CD14-positive monocyte (primary cell): ENCODE results near the gene ENPEP. TPM values are rescaled to one million over a fixed set of nuclear protein-coding genes. Genes with fewer than 3 reads are reported as not detected.

ENCODE experiments used
- DNase-seq, 3 donors: peaks; one replicate each; pipeline ENCODE4 v3.0.0-alpha.2; 2011 to 2022
- H2AFZ ChIP-seq: 2 replicates; pipeline ENCODE4 v1.6.0; 2012; ENCODE audit warnings: mild to moderate bottlenecking, low read depth, low read length, inconsistent platforms; ENCODE audit not compliant: insufficient read depth, poor library complexity, severe bottlenecking
- H3K27ac ChIP-seq, 2 donors: 1 replicate in 1 of 2; 2 replicates in 1 of 2; pipeline ENCODE4 v1.5.1; 2012 to 2013; ENCODE audit warnings: low read length in 2 of 2, control low read depth in 1 of 2, inconsistent platforms in 1 of 2, low read depth in 1 of 2, mild to moderate bottlenecking in 1 of 2
- H3K27me3 ChIP-seq, 2 donors: one replicate each; pipeline versions ENCODE4 v1.6.0 to v1.6.1; 2011 to 2013; ENCODE audit warnings: low read length in 2 of 2; ENCODE audit not compliant: control insufficient read depth in 2 of 2, insufficient read depth in 2 of 2
- H3K36me3 ChIP-seq, 2 donors: replicated peaks in 1 of 2; 1 replicate in 1 of 2; 2 replicates in 1 of 2; pipeline versions ENCODE4 v1.5.1 to v1.6.1; 2012 to 2013; ENCODE audit warnings: low read length in 2 of 2, control low read depth in 1 of 2, inconsistent platforms in 1 of 2, mild to moderate bottlenecking in 1 of 2; ENCODE audit not compliant: insufficient read depth in 2 of 2, control insufficient read depth in 1 of 2
- H3K4me1 ChIP-seq, 2 donors: 1 replicate in 1 of 2; 2 replicates in 1 of 2; pipeline versions ENCODE4 v1.5.1 to v1.6.1; 2012 to 2013; ENCODE audit warnings: low read length in 2 of 2, control low read depth in 1 of 2, inconsistent platforms in 1 of 2, mild to moderate bottlenecking in 1 of 2, moderate library complexity in 1 of 2; ENCODE audit not compliant: insufficient read depth in 2 of 2, control insufficient read depth in 1 of 2
- H3K4me2 ChIP-seq: replicated peaks from 2 replicates; pipeline ENCODE3; 2012; ENCODE audit warnings: low read length, moderate library complexity, mild to moderate bottlenecking; ENCODE audit not compliant: poor library complexity, severe bottlenecking; ENCODE audit errors: extremely low read depth
- H3K4me3 ChIP-seq, 3 experiments: fragments of 200-600 bp in 1 of 3; sonication (generic) in 1 of 3; replicated peaks in 1 of 3; 1 replicate in 2 of 3; 2 replicates in 1 of 3; pipeline ENCODE4 v1.5.1; 2011 to 2013; ENCODE audit warnings: low read length in 3 of 3, mild to moderate bottlenecking in 3 of 3, control low read depth in 2 of 3, low read depth in 2 of 3, inconsistent platforms in 1 of 3, moderate library complexity in 1 of 3
- H3K79me2 ChIP-seq: 2 replicates; pipeline ENCODE4 v1.6.0; 2012; ENCODE audit warnings: mild to moderate bottlenecking, control low read depth, inconsistent platforms, low read length, moderate library complexity; ENCODE audit not compliant: insufficient read depth
- H3K9ac ChIP-seq: 2 replicates; pipeline ENCODE4 v1.6.0; 2017; ENCODE audit warnings: low read length, mild to moderate bottlenecking; ENCODE audit not compliant: insufficient read depth, poor library complexity, severe bottlenecking
- H3K9me3 ChIP-seq, 2 donors: replicated peaks in 1 of 2; 1 replicate in 1 of 2; 2 replicates in 1 of 2; pipeline versions ENCODE4 v1.5.1 to v1.6.1; 2012 to 2013; ENCODE audit warnings: low read length in 2 of 2, control low read depth in 1 of 2; ENCODE audit not compliant: control insufficient read depth in 1 of 2, insufficient read depth in 1 of 2
- H4K20me1 ChIP-seq: 2 replicates; pipeline ENCODE4 v1.6.0; 2012; ENCODE audit warnings: mild to moderate bottlenecking, low read length, control low read depth, moderate library complexity; ENCODE audit not compliant: insufficient read depth
- H3K27ac Mint-ChIP-seq, 7 donors: one replicate each; pipeline ENCODE4 v1.8.0; 2020; ENCODE audit warnings: mild to moderate bottlenecking in 7 of 7, mixed read lengths in 7 of 7, moderate library complexity in 6 of 7, inconsistent platforms in 2 of 7
- H3K27me3 Mint-ChIP-seq, 3 donors: one replicate each; pipeline ENCODE4 v1.8.0; 2021 to 2022; ENCODE audit warnings: low read depth in 3 of 3, mild to moderate bottlenecking in 3 of 3, mixed read lengths in 3 of 3, moderate library complexity in 3 of 3, inconsistent platforms in 1 of 3
- H3K36me3 Mint-ChIP-seq, 2 donors: one replicate each; pipeline ENCODE4 v1.8.0; 2020; ENCODE audit warnings: mixed read lengths in 2 of 2, inconsistent platforms in 1 of 2, mild to moderate bottlenecking in 1 of 2
- H3K4me1 Mint-ChIP-seq: one replicate; pipeline ENCODE4 v1.8.0; 2020; ENCODE audit warnings: mild to moderate bottlenecking, mixed read lengths
- H3K4me3 Mint-ChIP-seq, 2 donors: one replicate each; pipeline ENCODE4 v1.8.0; 2020; ENCODE audit warnings: mild to moderate bottlenecking in 2 of 2, mixed read lengths in 2 of 2, moderate library complexity in 1 of 2
- H3K9me3 Mint-ChIP-seq, 7 donors: one replicate each; pipeline ENCODE4 v1.8.0; 2020 to 2022; ENCODE audit warnings: mixed read lengths in 7 of 7, mild to moderate bottlenecking in 6 of 7, moderate library complexity in 6 of 7, inconsistent platforms in 2 of 7
- CTCF ChIP-seq: fragments of 200-600 bp; IDR thresholded peaks from one replicate; pipeline ENCODE4 v1.8.0; 2022; ENCODE audit warnings: antibody characterized with exemption, mild to moderate bottlenecking
- WGBS: methylation state at CpG from one replicate; pipeline ENCODE4 v1.1.5; 2013; ENCODE audit warnings: missing lambda C conversion rate; ENCODE audit not compliant: insufficient coverage; 5-methylcytosine and 5-hydroxymethylcytosine counted together
- intact Hi-C, 2 donors: fragments of 100-400 bp; cut with micrococcal nuclease; formaldehyde crosslinking; loops; one replicate each; pipeline versions ENCODE4 v1.15.0 to v1.15.1; 2023
- polyA plus RNA-seq, 3 donors: library from polyadenylated mRNA; depleted of rRNA in 1 of 3; unstranded in 2 of 3; stranded (reverse) in 1 of 3; fragments of 300-500 nt in 2 of 3; fragments of >200 nt in 1 of 3; fragmentation: Illumina TruSeq in 2 of 3; gene quantifications; 1 replicate in 2 of 3; 2 replicates in 1 of 3; pipeline ENCODE4 v1.2.3, GENCODE V29; 2012 to 2021

Gene ENPEP
- polyA plus RNA-seq, 3 donors = not detected

DNA sequence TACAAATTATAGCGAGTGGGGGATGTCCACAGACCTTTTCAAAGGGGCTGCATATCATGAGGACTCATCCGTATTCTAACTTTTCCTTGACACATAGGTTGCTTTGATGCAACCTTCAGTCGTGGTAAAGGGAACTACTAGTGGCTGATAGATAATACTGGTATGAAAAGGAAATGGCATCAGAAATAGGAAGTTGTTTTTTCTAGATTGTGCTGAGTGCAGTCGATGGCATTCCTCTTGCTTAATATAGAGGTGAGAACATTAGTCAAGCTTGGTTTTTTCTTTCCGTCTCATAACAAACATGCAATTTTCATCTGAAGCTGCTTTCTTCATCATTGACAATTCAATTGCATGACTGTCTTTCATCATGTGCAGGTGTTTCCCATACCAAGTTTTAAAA is 16.6 kb downstream of the ENPEP start:
- intact Hi-C loops = no loop called here
- Histone ChIP-seq H3K36me3 (no peaks in the 10 kb centered on the region), H3K4me1 (peaks cover 19 to 31% of the 10 kb centered on the region in 2 donors), H3K27ac (peak overlapping the region in 1 of 2 donors; percentile 46), H3K79me2 (no peaks in the 10 kb centered on the region), H3K4me2 (peak overlapping the region; percentile 30), H3K4me3 (no peak overlapping the region), H3K9me3 (no peaks in the 10 kb centered on the region), H4K20me1 (no peaks in the 10 kb centered on the region), H3K27me3 (no peaks in the 10 kb centered on the region), H3K9ac (no peak overlapping the region), H2AFZ (no peak overlapping the region)
- H3K4me1 Mint-ChIP-seq = peaks cover 22% of the 10 kb centered on the region
- peak; percentile 77 to 86 (median 85) for DNase-seq
- H3K27ac Mint-ChIP-seq = peak overlapping the region in 6 of 7 donors; percentile 65 to 91 (median 82)
- H3K9me3 Mint-ChIP-seq = peaks cover 0 to 2% (median 0%) of the 10 kb centered on the region in 7 donors
- peaks cover 0 to 6% (median 0%) of the 10 kb centered on the region in 3 donors for H3K27me3 Mint-ChIP-seq
- no peak overlapping the region for H3K4me3 Mint-ChIP-seq
- no peak for TF ChIP-seq CTCF
- H3K36me3 Mint-ChIP-seq = no peaks in the 10 kb centered on the region
- WGBS = 0% methylated on average over 1 of the region's 5 CpGs

GRCh38 chr4:110493520-110493919 is 17.6 kb downstream of the ENPEP start:
- H3K36me3 Mint-ChIP-seq = no peaks in the 10 kb centered on the region
- H4K20me1 ChIP-seq = no peaks in the 10 kb centered on the region
- intact Hi-C loops = no loop called here
- WGBS = no CpG with 5 or more reads among the region's 1 CpG
- H3K27me3 Mint-ChIP-seq = peaks cover 0 to 6% (median 0%) of the 10 kb centered on the region in 3 donors
- H3K4me2 ChIP-seq = no peak overlapping the region
- H3K4me1 ChIP-seq = peaks cover 19 to 31% of the 10 kb centered on the region in 2 donors
- H3K79me2 ChIP-seq = no peaks in the 10 kb centered on the region
- H3K27ac ChIP-seq = no peak overlapping the region
- DNase-seq = no peak
- peak overlapping the region in 4 of 7 donors; percentile 30 to 61 (median 45) for H3K27ac Mint-ChIP-seq
- H3K4me3 ChIP-seq = no peak overlapping the region
- H3K4me3 Mint-ChIP-seq = no peak overlapping the region
- H3K27me3 ChIP-seq = no peaks in the 10 kb centered on the region
- H3K9me3 ChIP-seq = no peaks in the 10 kb centered on the region
- no peak overlapping the region for H3K9ac ChIP-seq
- no peak for TF ChIP-seq CTCF
- no peak overlapping the region for H2AFZ ChIP-seq
- H3K36me3 ChIP-seq = no peaks in the 10 kb centered on the region
- H3K9me3 Mint-ChIP-seq = peaks cover 0 to 2% (median 0%) of the 10 kb centered on the region in 7 donors
- peaks cover 22% of the 10 kb centered on the region for H3K4me1 Mint-ChIP-seq
